ENCODE results near the gene PLEKHG7.
A peak's percentile ranks its signal among the peaks of the same experiment; 100 is the strongest.
"Not testable (repeated sequence)": the region's sequence is repeated elsewhere in the genome, so short reads cannot be mapped to it uniquely, and the experiment has no call there.

The PLEKHG7 gene

GRCh38 chr12:92702754-92703679, at the start of gene PLEKHG7:
PLEKHG7 (plus strand) TSS chr12:92702989; CDS start chr12:92706632, 3,643 bp downstream.
- no peak for DNase-seq (ENCODE audit: low spot score)

- DNase-seq (ENCODE audit: low spot score): not testable (repeated sequence)
Observed at GRCh38 chr12:92654256-92654655, 48.5 kb upstream of the PLEKHG7 start.

- DNase-seq (ENCODE audit: low spot score): no peak
Observed at GRCh38 chr12:92654929-92655328, 47.9 kb upstream of the PLEKHG7 start.

- no peak for DNase-seq (ENCODE audit: low spot score)
Observed at GRCh38 chr12:92656911-92657310, 45.9 kb upstream of the PLEKHG7 start.

GRCh38 chr12:92657770-92658169, 45.0 kb upstream of the PLEKHG7 start:
- no peak for DNase-seq (ENCODE audit: low spot score)

GRCh38 chr12:92658611-92659010, 44.2 kb upstream of the PLEKHG7 start:
- no peak for DNase-seq (ENCODE audit: low spot score)

GRCh38 chr12:92661269-92661668, 41.5 kb upstream of the PLEKHG7 start:
- no peak for DNase-seq (ENCODE audit: low spot score)

- DNase-seq (ENCODE audit: low spot score): no peak
Observed at GRCh38 chr12:92665496-92665895, 37.3 kb upstream of the PLEKHG7 start.

GRCh38 chr12:92668739-92669138, 34.0 kb upstream of the PLEKHG7 start:
- no peak for DNase-seq (ENCODE audit: low spot score)

GRCh38 chr12:92671524-92671923, 31.3 kb upstream of the PLEKHG7 start:
- not testable (repeated sequence) for DNase-seq (ENCODE audit: low spot score)

GRCh38 chr12:92673756-92674155, 29.0 kb upstream of the PLEKHG7 start:
- DNase-seq (ENCODE audit: low spot score): no peak

GRCh38 chr12:92674500-92674899, 28.3 kb upstream of the PLEKHG7 start:
- DNase-seq (ENCODE audit: low spot score): no peak

- peak; percentile 1 for DNase-seq (ENCODE audit: low spot score)
Observed at GRCh38 chr12:92675092-92675865, 27.5 kb upstream of the PLEKHG7 start.

GRCh38 chr12:92676710-92677109, 26.1 kb upstream of the PLEKHG7 start:
- DNase-seq (ENCODE audit: low spot score): no peak

- no peak for DNase-seq (ENCODE audit: low spot score)
Observed at GRCh38 chr12:92690601-92691000, 12.2 kb upstream of the PLEKHG7 start.

- no peak for DNase-seq (ENCODE audit: low spot score)
Observed at GRCh38 chr12:92695056-92695455, 7.7 kb upstream of the PLEKHG7 start.

- no peak for DNase-seq (ENCODE audit: low spot score)
Observed at GRCh38 chr12:92695577-92695976, 7.2 kb upstream of the PLEKHG7 start.

GRCh38 chr12:92696216-92696615, 6.6 kb upstream of the PLEKHG7 start:
- no peak for DNase-seq (ENCODE audit: low spot score)

- DNase-seq (ENCODE audit: low spot score): no peak
Observed at GRCh38 chr12:92698474-92698873, 4.3 kb upstream of the PLEKHG7 start.

GRCh38 chr12:92701441-92701840, 1.3 kb upstream of the PLEKHG7 start:
- DNase-seq (ENCODE audit: low spot score): no peak

- DNase-seq (ENCODE audit: low spot score): no peak
Observed at GRCh38 chr12:92703786-92704185, 997 bp downstream of the PLEKHG7 start.

- no peak for DNase-seq (ENCODE audit: low spot score)
Observed at GRCh38 chr12:92706594-92706993, 3.8 kb downstream of the PLEKHG7 start.

- DNase-seq (ENCODE audit: low spot score): no peak
Observed at GRCh38 chr12:92707926-92708325, 5.1 kb downstream of the PLEKHG7 start.

Data from RKO (cell line).